ENCODE results near the gene OPRM1.

- TF ChIP-seq CTCF (IDR thresholded peaks at IDR 0.05; ENCODE audit: insufficient read depth, low read length) (no peak), POLR2AphosphoS5 (IDR thresholded peaks at IDR 0.05; ENCODE audit: low read depth) (no peak), REST (IDR thresholded peaks at IDR 0.05; ENCODE audit: insufficient replicate concordance, low read depth) (no peak), SPI1 (IDR thresholded peaks at IDR 0.05; ENCODE audit: borderline replicate concordance, low read depth) (no peak)
These were observed 17.5 kb downstream of the OPRM1 start for GRCh38 chr6:154056536-154056935.

All from HL-60 (cell line).